Hematopoietic multipotent progenitor cell treated with erythropoietin and hydrocortisone succinate and interleukin-3 and kit ligand, for 6 days (in vitro differentiated cells): ENCODE results near the gene CD82.

Source experiments
- DNase-seq: peaks from one replicate; pipeline ENCODE4 v3.0.0-alpha.2; 2015

The CD82 gene

GRCh38 chr11:44577231-44577830 lies 11.9 kb downstream of the CD82 start:
- peak; percentile 82 for DNase-seq

GRCh38 chr11:44578279-44578678 lies 12.8 kb downstream of the CD82 start:
- DNase-seq = peak; percentile 69

- no peak for DNase-seq
These were observed 13.9 kb downstream of the CD82 start for GRCh38 chr11:44579302-44579761.

- DNase-seq = peak; percentile 94
These were observed 15.2 kb downstream of the CD82 start for GRCh38 chr11:44580701-44581100.

- DNase-seq = no peak
These were observed 15.8 kb downstream of the CD82 start for GRCh38 chr11:44581246-44581645.

GRCh38 chr11:44582641-44583352 lies 17.3 kb downstream of the CD82 start:
- peak; percentile 53 for DNase-seq

GRCh38 chr11:44583353-44583669 lies 17.8 kb downstream of the CD82 start:
- no peak for DNase-seq

GRCh38 chr11:44585421-44585820 lies 20.0 kb downstream of the CD82 start:
- no peak for DNase-seq

GRCh38 chr11:44589301-44589700 lies 23.8 kb downstream of the CD82 start:
- DNase-seq = no peak

- no peak for DNase-seq
These were observed 25.3 kb downstream of the CD82 start for GRCh38 chr11:44590769-44591168.

- no peak for DNase-seq
These were observed 26.1 kb downstream of the CD82 start for GRCh38 chr11:44591557-44591956.

- DNase-seq = no peak
These were observed 26.9 kb downstream of the CD82 start for GRCh38 chr11:44592125-44592940.

GRCh38 chr11:44593251-44593650 lies 27.8 kb downstream of the CD82 start:
- DNase-seq = no peak

- DNase-seq = no peak
These were observed 29.5 kb downstream of the CD82 start for GRCh38 chr11:44595006-44595405.

- DNase-seq = no peak
These were observed 30.5 kb downstream of the CD82 start for GRCh38 chr11:44595964-44596381.

- DNase-seq = peak; percentile 26
These were observed 31.2 kb downstream of the CD82 start for GRCh38 chr11:44596525-44597276.

GRCh38 chr11:44597358-44598012 lies 32.0 kb downstream of the CD82 start:
- DNase-seq = no peak

- DNase-seq = no peak
These were observed 33.4 kb downstream of the CD82 start for GRCh38 chr11:44598831-44599230.

GRCh38 chr11:44600261-44600660 lies 34.8 kb downstream of the CD82 start:
- DNase-seq = no peak

GRCh38 chr11:44600839-44601383 lies 35.4 kb downstream of the CD82 start:
- DNase-seq = no peak

- no peak for DNase-seq
These were observed 36.3 kb downstream of the CD82 start for GRCh38 chr11:44601471-44602370.
